22Rv1 (cell line): ENCODE data around the gene ALOX5AP.

Source experiments
- H3K27ac ChIP-seq: fragments of 450-650 bp; 2 replicates; pipeline ENCODE4 v1.5.1; 2017
- CTCF ChIP-seq: fragments of 450-650 bp; IDR thresholded peaks from 2 replicates; pipeline ENCODE4 v1.5.1; 2017; ENCODE audit warnings: mild to moderate bottlenecking
- ZFX ChIP-seq: fragments of 450-650 bp; IDR thresholded peaks from 2 replicates; pipeline ENCODE4 v1.6.1; 2017; ENCODE audit warnings: antibody characterized with exemption, borderline replicate concordance

The ALOX5AP gene

DNA sequence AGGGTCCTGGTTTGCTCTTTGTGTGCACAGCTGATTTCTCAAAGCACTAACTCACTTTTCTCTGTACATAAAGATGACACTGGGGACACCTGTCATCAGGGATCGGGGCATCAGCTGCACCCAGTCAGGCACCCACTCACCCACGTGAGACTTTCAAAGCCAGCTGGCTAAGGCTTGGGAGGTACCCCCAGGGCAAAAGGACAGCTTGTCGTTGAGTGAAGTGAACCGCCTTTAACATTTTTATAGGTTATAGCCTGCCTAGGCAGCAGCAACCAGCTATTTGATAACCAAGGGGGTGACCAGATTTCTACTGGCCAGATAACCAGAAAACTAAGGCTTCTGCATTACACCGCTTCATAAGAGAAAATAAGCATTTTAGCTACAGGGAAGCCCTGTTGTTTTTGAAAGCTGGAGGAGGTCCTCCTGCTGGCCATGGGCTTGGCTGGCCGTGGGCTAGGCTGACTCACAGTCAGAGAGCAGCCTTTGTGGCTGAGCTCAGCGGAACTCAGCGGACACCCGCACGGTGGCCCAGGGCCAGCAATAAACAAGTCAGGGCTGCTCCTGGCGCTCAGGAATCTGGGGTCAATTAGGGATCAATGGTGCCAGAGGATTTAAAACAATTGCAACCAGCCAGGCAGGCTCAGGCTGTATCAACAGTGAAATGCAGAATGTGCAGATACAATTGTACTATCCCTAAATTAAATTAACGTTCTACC, 57.1 kb downstream of the ALOX5AP start:
- TF ChIP-seq CTCF: no peak
- no peak for TF ChIP-seq ZFX
- H3K27ac ChIP-seq: no peak overlapping the region

GRCh38 chr13:30796132-30796572, 60.8 kb downstream of the ALOX5AP start:
- TF ChIP-seq ZFX (no peak), CTCF (no peak)
- H3K27ac ChIP-seq: no peak overlapping the region

GRCh38 chr13:30796631-30797601, 61.6 kb downstream of the ALOX5AP start:
- H3K27ac ChIP-seq: no peak overlapping the region
- TF ChIP-seq ZFX (no peak), CTCF (no peak)

DNA sequence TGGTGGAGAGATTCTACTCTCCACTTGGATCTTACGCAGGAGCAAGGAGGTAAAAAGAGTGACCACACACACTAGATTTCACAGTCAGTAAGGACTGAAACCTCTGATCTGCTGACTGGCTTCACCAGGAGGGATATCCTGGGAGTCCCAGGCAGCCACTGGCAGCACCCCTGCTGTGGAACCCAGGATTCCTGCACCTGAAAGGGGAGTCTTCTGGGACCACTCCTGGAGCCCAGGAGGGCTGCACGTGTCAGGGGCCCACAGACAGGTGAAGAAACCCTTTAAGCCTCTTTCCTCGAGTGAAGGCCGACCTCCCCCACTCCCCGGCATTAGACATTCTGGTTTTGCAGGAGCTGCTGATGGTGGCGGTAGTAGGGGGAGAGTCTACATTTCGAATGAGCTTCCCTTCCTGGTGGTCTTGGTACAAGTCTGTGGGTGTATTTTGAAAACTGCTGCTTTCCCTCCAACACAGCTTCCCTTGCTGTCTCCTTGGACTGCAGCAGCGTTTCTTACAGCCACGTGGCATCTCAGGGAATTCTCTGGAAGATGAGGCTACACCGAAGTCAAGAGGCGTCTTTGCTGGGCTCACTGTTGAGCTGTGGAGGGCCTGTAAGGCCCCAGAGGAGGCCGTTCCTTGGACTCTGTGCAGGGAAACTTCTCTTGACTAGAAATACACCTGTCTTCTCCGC, 62.6 kb downstream of the ALOX5AP start:
- no peak overlapping the region for H3K27ac ChIP-seq
- TF ChIP-seq CTCF (no peak), ZFX (no peak)

DNA sequence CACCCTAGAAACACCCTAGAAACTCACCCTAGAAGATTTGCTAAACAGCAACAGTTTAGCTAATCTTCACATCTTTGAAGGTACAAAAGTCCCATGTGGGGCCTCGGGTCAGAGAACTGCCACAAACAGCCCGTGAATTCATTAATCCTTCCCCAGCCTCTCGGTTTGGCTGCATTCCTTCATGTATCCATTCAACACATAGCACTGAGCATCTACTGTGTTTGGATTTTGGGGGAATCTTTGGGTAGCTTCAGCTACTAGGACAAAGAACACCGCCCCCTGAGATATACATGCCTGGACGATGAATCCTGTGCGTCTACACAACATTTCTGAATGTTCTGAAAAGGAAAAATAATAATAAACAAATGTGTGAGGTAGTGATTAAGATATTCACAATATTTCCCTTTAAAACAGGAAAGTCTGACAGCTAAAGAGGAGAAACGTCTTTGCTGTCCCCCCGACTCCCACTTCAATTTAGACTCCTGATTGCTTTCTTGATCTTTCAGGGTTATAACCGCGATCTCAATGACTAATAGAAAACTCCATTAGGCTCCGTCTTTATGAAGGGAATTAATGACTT, 63.5 kb downstream of the ALOX5AP start:
- TF ChIP-seq CTCF (no peak), ZFX (no peak)
- H3K27ac ChIP-seq: no peak overlapping the region

GRCh38 chr13:30799356-30799824, 64.0 kb downstream of the ALOX5AP start:
- no peak overlapping the region for H3K27ac ChIP-seq
- TF ChIP-seq CTCF: no peak
- no peak for TF ChIP-seq ZFX
